Measurements from ENCODE around the gene LYRM4.

- TF ChIP-seq POLR2AphosphoS5 (IDR thresholded peaks at IDR 0.05; ENCODE audit: low read depth, low read length): no peak
- no peak for TF ChIP-seq SIN3A (IDR thresholded peaks at IDR 0.05; ENCODE audit: borderline replicate concordance, insufficient read depth, low read length)
- TF ChIP-seq REST (IDR thresholded peaks at IDR 0.05; ENCODE audit: insufficient read depth in 1 of 2, low read depth in 2 of 2, low read length in 2 of 2): no peak
Observed at GRCh38 chr6:5141046-5141445, 119.7 kb downstream of the LYRM4 start.
